ENCODE results near the gene LIMK2. TPM values are rescaled to one million over a fixed set of nuclear protein-coding genes. Genes with fewer than 3 reads are reported as not detected.

Gene LIMK2
- total RNA-seq, 1 experiment from 2014 or later, result 42.8 TPM

- no peak for TF ChIP-seq GABPB1 (CRISPR knock-in tag; IDR thresholded peaks at IDR 0.05)
- TF ChIP-seq PRRX2 (CRISPR knock-in tag; IDR thresholded peaks at IDR 0.05), result no peak
- no peak for TF ChIP-seq MYBL2 (CRISPR knock-in tag; IDR thresholded peaks at IDR 0.05)
Measured at GRCh38 chr22:31279327-31279669, 67.2 kb downstream of the LIMK2 start (continued).

- Mint-ChIP-seq H3K4me3 (no peak overlapping the region), H3K36me3 (peaks cover 12% of the 10 kb centered on the region), H3K27me3 (ENCODE audit: low read depth) (no peaks in the 10 kb centered on the region), H3K27ac (no peak overlapping the region), H3K9me3 (no peaks in the 10 kb centered on the region), H3K4me1 (peaks cover 11% of the 10 kb centered on the region)
- DNase-seq (ENCODE audit: low spot score), result no peak
- ATAC-seq, result no peak
- POLR2A ChIA-PET, result no interaction called here
- CTCF ChIA-PET, result interaction anchor here (0.9 to 7.3 kb wide), 2 partner anchors 9 to 33 kb away, joined by 4 to 57 read pairs; no protein-coding TSS in a partner anchor
- TF ChIP-seq ATF2 (CRISPR knock-in tag; IDR thresholded peaks at IDR 0.05; ENCODE audit: borderline replicate concordance, low read depth) (no peak), E2F1 (CRISPR knock-in tag; IDR thresholded peaks at IDR 0.05) (no peak), ZSCAN18 (CRISPR knock-in tag; IDR thresholded peaks at IDR 0.05) (no peak), NFYB (CRISPR knock-in tag; conservative IDR thresholded peaks at IDR 0.05; ENCODE audit: low read depth) (no peak), SMAD4 (CRISPR knock-in tag; IDR thresholded peaks at IDR 0.05) (no peak), CTCF (IDR thresholded peaks at IDR 0.05) (no peak), ZBTB21 (CRISPR knock-in tag; IDR thresholded peaks at IDR 0.05; ENCODE audit: borderline replicate concordance) (no peak), ZNF396 (CRISPR knock-in tag; IDR thresholded peaks at IDR 0.05; ENCODE audit: borderline replicate concordance) (no peak), E2F4 (CRISPR knock-in tag; IDR thresholded peaks at IDR 0.05; ENCODE audit: borderline replicate concordance, low read depth) (no peak), MAX (CRISPR knock-in tag; IDR thresholded peaks at IDR 0.05) (no peak), HMGA2 (CRISPR knock-in tag; IDR thresholded peaks at IDR 0.05) (no peak), RORB (CRISPR knock-in tag; IDR thresholded peaks at IDR 0.05) (no peak), E2F5 (CRISPR knock-in tag; IDR thresholded peaks at IDR 0.05) (no peak), ATF3 (CRISPR knock-in tag; conservative IDR thresholded peaks at IDR 0.05) (no peak), HMGXB4 (CRISPR knock-in tag; IDR thresholded peaks at IDR 0.05) (no peak), ELF4 (CRISPR knock-in tag; IDR thresholded peaks at IDR 0.05; ENCODE audit: low read depth) (no peak), ZNF512 (CRISPR knock-in tag; IDR thresholded peaks at IDR 0.05; ENCODE audit: borderline replicate concordance) (no peak), IRF1 (CRISPR knock-in tag; IDR thresholded peaks at IDR 0.05) (no peak), JUN (CRISPR knock-in tag; IDR thresholded peaks at IDR 0.05) (no peak)
Measured at GRCh38 chr22:31279821-31280505, 67.9 kb downstream of the LIMK2 start.
